Measurements from ENCODE around the gene CSNK1G2. TPM values are rescaled to one million over a fixed set of nuclear protein-coding genes. Genes with fewer than 3 reads are reported as not detected.

Gene CSNK1G2
- total and polyA plus RNA-seq, 2 of the 13 experiments (the other 11 are each of a cell fraction or from before 2014, with no cell fraction given): 53.8 to 72.5 TPM

DNA sequence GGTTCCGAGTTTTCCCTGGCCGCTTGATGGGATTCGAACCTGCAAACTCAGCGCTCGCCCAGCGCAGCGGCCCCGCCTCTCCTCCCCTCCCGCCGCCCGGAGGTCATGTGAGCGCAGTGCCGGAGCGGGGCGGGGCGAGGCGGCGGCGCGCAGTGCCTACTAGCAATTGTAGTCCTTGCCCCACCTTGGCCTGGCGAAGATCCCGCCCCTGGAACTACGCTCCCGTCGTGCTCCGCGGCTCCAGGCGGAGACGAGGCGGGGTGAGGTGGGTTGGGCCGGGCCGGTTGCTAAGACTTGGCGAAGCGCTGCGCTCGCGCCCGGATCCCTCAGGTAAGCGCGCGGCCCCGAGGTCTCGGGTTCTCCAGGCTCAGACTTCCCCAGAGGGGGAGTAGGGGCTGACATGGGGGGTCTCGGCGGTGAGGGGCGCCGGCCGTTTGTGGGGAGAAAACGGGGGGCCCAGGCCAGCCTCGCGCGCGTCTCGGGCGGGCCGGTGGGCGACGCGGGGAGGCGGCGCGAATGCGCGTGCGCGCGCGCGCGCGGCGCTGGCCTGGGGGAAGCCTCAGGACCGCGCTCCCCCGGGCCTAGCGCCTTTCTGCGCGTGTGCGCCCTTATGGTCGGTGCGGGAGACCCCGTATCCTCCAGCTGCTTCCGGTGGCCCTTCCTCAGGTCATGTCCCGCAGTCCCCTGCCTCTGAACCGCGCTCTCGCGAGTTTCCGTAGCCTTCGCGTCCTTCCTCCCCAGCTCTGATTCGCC lies 35.7 kb upstream of the CSNK1G2 start, which contains the start of the genes ADAT3 and SCAMP4 (continued):
- no peak for TF ChIP-seq ZNF564 (CRISPR knock-in tag; IDR thresholded peaks at IDR 0.05)
- no peak for TF ChIP-seq TRIM24 (CRISPR knock-in tag; IDR thresholded peaks at IDR 0.05)
- TF ChIP-seq KDM5B (CRISPR knock-in tag; IDR thresholded peaks at IDR 0.05; ENCODE audit: borderline replicate concordance): peak; percentile 84
- no peak for TF ChIP-seq SMARCE1 (IDR thresholded peaks at IDR 0.05; ENCODE audit: borderline replicate concordance)
- no peak for TF ChIP-seq ZNF598 (CRISPR knock-in tag; IDR thresholded peaks at IDR 0.05; ENCODE audit: borderline replicate concordance)
- peak; percentile 85 for TF ChIP-seq POLR2G (IDR thresholded peaks at IDR 0.05; ENCODE audit: low read depth, low read length)
- TF ChIP-seq, protein P1, sequence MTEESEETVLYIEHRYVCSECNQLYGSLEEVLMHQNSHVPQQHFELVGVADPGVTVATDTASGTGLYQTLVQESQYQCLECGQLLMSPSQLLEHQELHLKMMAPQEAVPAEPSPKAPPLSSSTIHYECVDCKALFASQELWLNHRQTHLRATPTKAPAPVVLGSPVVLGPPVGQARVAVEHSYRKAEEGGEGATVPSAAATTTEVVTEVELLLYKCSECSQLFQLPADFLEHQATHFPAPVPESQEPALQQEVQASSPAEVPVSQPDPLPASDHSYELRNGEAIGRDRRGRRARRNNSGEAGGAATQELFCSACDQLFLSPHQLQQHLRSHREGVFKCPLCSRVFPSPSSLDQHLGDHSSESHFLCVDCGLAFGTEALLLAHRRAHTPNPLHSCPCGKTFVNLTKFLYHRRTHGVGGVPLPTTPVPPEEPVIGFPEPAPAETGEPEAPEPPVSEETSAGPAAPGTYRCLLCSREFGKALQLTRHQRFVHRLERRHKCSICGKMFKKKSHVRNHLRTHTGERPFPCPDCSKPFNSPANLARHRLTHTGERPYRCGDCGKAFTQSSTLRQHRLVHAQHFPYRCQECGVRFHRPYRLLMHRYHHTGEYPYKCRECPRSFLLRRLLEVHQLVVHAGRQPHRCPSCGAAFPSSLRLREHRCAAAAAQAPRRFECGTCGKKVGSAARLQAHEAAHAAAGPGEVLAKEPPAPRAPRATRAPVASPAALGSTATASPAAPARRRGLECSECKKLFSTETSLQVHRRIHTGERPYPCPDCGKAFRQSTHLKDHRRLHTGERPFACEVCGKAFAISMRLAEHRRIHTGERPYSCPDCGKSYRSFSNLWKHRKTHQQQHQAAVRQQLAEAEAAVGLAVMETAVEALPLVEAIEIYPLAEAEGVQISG (CRISPR knock-in tag; IDR thresholded peaks at IDR 0.05): peak; percentile 85
- TF ChIP-seq ZNF777 (CRISPR knock-in tag; IDR thresholded peaks at IDR 0.05): no peak; the same call in 1 of the 2 replicates
- TF ChIP-seq, protein P2, sequence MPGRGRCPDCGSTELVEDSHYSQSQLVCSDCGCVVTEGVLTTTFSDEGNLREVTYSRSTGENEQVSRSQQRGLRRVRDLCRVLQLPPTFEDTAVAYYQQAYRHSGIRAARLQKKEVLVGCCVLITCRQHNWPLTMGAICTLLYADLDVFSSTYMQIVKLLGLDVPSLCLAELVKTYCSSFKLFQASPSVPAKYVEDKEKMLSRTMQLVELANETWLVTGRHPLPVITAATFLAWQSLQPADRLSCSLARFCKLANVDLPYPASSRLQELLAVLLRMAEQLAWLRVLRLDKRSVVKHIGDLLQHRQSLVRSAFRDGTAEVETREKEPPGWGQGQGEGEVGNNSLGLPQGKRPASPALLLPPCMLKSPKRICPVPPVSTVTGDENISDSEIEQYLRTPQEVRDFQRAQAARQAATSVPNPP (CRISPR knock-in tag; IDR thresholded peaks at IDR 0.05): no peak
- no peak for TF ChIP-seq EED (CRISPR knock-in tag; IDR thresholded peaks at IDR 0.05)
- no peak for TF ChIP-seq SNAPC2 (CRISPR knock-in tag; IDR thresholded peaks at IDR 0.05)
- TF ChIP-seq, protein P3, sequence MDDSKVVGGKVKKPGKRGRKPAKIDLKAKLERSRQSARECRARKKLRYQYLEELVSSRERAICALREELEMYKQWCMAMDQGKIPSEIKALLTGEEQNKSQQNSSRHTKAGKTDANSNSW (CRISPR knock-in tag; IDR thresholded peaks at IDR 0.05; ENCODE audit: borderline replicate concordance): no peak; the same call in 1 of the 2 replicates
- TF ChIP-seq DNMT1 (CRISPR knock-in tag; IDR thresholded peaks at IDR 0.05): peak; percentile 35; the same call in 1 of the 2 replicates
- no peak for TF ChIP-seq ZNF549 (CRISPR knock-in tag; IDR thresholded peaks at IDR 0.05)
- TF ChIP-seq ZNF263 (CRISPR knock-in tag; IDR thresholded peaks at IDR 0.05): peak; percentile 61; the same call in 1 of the 2 replicates
- TF ChIP-seq MATR3 (CRISPR knock-in tag; IDR thresholded peaks at IDR 0.05): no peak
- no peak for TF ChIP-seq ZNF775 (CRISPR knock-in tag; IDR thresholded peaks at IDR 0.05; ENCODE audit: borderline replicate concordance)
- TF ChIP-seq NR2C2 (CRISPR knock-in tag; IDR thresholded peaks at IDR 0.05; ENCODE audit: borderline replicate concordance): peak; percentile 99
- TF ChIP-seq, protein P4, sequence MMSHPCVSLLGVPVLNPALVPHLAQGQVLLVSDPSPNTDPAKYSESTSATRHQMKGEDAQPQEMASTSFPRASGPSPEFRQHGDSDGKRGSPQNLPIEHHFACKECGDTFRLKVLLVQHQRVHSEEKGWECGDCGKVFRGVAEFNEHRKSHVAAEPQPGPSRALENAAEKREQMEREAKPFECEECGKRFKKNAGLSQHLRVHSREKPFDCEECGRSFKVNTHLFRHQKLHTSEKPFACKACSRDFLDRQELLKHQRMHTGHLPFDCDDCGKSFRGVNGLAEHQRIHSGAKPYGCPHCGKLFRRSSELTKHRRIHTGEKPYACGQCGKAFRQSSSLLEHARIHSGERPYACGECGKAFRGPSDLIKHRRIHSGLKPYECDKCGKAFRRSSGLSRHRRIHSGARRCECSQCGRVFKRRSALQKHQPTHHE (CRISPR knock-in tag; IDR thresholded peaks at IDR 0.05; ENCODE audit: borderline replicate concordance): no peak
- TF ChIP-seq, protein P5, sequence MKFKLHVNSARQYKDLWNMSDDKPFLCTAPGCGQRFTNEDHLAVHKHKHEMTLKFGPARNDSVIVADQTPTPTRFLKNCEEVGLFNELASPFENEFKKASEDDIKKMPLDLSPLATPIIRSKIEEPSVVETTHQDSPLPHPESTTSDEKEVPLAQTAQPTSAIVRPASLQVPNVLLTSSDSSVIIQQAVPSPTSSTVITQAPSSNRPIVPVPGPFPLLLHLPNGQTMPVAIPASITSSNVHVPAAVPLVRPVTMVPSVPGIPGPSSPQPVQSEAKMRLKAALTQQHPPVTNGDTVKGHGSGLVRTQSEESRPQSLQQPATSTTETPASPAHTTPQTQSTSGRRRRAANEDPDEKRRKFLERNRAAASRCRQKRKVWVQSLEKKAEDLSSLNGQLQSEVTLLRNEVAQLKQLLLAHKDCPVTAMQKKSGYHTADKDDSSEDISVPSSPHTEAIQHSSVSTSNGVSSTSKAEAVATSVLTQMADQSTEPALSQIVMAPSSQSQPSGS (CRISPR knock-in tag; IDR thresholded peaks at IDR 0.05): no peak
- no peak for TF ChIP-seq CHD4 (IDR thresholded peaks at IDR 0.05; ENCODE audit: borderline replicate concordance, low read length)
- TF ChIP-seq, protein P6, sequence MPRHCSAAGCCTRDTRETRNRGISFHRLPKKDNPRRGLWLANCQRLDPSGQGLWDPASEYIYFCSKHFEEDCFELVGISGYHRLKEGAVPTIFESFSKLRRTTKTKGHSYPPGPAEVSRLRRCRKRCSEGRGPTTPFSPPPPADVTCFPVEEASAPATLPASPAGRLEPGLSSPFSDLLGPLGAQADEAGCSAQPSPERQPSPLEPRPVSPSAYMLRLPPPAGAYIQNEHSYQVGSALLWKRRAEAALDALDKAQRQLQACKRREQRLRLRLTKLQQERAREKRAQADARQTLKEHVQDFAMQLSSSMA (CRISPR knock-in tag; IDR thresholded peaks at IDR 0.05): no peak
